Measurements from ENCODE around the gene MTURN.

GRCh38 chr7:30164567-30164966 lies 29.8 kb downstream of the MTURN start:
- TF ChIP-seq, protein P1, sequence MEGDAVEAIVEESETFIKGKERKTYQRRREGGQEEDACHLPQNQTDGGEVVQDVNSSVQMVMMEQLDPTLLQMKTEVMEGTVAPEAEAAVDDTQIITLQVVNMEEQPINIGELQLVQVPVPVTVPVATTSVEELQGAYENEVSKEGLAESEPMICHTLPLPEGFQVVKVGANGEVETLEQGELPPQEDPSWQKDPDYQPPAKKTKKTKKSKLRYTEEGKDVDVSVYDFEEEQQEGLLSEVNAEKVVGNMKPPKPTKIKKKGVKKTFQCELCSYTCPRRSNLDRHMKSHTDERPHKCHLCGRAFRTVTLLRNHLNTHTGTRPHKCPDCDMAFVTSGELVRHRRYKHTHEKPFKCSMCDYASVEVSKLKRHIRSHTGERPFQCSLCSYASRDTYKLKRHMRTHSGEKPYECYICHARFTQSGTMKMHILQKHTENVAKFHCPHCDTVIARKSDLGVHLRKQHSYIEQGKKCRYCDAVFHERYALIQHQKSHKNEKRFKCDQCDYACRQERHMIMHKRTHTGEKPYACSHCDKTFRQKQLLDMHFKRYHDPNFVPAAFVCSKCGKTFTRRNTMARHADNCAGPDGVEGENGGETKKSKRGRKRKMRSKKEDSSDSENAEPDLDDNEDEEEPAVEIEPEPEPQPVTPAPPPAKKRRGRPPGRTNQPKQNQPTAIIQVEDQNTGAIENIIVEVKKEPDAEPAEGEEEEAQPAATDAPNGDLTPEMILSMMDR (IDR thresholded peaks at IDR 0.05; ENCODE audit: low read length): peak; percentile 70
- TF ChIP-seq EZH2phosphoT487 (IDR thresholded peaks at IDR 0.05; ENCODE audit: low read length) (no peak), EZH2 (optimal IDR thresholded peaks at IDR 0.05; ENCODE audit: low read depth, low read length) (no peak)

Measured in MM.1S (cell line).